D341Med (cell line): Measurements from ENCODE around the gene TEAD1.

ENCODE experiments used
- DNase-seq: peaks from one replicate; pipeline ENCODE4 v3.0.0; 2012; ENCODE audit warnings: low spot score

Gene TEAD1

GRCh38 chr11:12811861-12812260 is 137.6 kb downstream of the TEAD1 start:
- DNase-seq = no peak

GRCh38 chr11:12812849-12813248 is 138.6 kb downstream of the TEAD1 start:
- DNase-seq = no peak

- DNase-seq = no peak
Measured at GRCh38 chr11:12813371-12814225, 139.4 kb downstream of the TEAD1 start.

GRCh38 chr11:12815129-12815480 is 140.9 kb downstream of the TEAD1 start:
- no peak for DNase-seq

GRCh38 chr11:12815931-12816494 is 141.8 kb downstream of the TEAD1 start:
- DNase-seq = no peak

DNA sequence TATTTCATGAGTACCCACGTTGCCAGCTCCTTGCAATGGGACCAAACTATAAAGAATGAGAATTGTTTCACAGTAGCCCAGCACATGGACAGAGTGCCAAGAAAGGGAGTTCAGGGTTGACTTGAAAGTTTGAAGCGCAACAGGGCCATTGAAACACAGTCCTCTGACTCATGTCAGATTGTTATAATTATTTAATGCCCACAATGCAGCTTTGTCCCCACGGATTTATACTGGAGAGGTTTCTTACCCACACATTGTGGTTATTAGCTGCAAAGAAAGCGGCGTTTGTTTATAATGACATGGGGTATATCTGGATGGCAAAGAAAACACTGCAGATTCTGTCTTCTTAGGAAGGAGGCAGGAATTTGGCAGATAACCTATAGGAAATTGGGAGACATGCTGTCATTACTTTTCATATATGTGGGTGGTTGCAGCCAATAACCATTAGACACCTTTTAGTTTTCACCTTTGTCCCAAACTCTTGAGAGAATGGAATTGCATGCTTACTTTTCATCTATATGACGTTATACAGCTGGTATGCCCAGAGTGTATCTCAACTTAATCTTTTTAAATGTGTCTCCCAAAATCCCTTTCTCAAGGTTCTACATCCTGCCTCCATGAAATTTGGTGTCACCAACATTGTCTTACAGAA is 143.6 kb downstream of the TEAD1 start:
- no peak for DNase-seq

- no peak for DNase-seq
Measured at GRCh38 chr11:12818333-12819015, 144.3 kb downstream of the TEAD1 start.

DNA sequence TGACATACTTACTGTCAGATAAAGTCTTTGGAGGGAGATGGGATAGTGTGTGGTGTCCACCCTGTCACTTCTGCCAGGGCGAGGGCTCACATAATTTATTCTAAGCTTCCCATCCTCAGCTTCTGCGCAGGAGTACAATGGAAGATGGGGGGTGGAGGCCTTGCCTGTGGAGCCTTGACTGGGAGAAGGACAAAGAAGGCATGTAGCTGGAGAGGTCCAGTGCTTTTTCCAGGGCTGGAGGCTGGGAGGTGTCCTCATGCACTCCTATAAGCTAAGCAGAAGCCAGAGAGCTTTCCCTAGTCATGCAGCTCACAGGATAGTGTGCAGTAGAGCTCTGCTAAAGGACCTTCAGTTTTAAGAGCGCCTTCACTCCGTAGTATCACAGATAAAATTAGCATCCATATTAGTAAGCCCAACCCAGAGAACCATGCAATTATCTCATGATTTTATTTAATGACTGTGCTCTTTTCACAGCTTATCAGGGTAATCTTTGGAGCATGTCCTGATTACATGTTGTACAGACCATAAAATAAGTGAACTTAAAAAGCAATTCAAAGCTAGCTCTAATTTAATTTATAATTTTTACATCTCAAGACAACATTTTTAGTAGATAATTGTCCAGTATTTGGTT is 148.3 kb downstream of the TEAD1 start:
- DNase-seq = no peak

DNA sequence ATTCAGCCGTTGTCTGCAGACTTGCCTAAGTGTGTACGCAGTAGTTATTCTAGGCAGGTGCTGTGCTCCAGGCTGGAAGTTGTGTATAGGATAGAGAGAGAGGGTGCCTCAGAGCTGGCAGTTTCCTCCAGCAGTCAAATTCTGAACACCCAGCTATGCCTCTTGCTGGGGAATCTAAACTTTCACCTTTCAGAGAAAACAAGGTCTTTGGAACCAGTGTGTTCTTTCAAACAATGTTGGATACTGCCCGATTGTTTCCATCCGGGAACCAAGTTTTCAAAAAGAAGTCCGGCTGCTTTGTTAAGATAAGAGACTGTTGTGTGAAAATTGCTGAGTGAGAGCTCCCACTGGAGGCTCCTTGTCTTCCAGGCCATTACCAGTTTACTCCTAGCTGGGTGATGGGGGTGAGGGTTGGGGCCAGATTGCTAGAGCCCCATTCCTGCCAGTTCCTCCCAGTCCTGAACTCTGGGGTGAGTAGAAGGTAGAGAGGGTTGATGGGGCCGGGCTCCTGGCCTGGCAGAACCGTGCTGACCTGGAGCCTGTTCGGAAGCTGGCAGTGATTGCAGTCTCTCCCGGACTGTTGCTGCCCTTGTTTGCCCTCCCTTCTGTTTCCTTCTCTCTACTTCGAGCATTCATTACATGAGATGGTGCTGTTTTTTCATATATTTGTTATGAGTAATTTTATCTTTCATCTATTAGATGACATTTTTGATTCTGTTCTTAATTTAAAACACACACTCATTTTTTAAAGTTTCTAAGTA is 150.2 kb downstream of the TEAD1 start:
- no peak for DNase-seq

DNA sequence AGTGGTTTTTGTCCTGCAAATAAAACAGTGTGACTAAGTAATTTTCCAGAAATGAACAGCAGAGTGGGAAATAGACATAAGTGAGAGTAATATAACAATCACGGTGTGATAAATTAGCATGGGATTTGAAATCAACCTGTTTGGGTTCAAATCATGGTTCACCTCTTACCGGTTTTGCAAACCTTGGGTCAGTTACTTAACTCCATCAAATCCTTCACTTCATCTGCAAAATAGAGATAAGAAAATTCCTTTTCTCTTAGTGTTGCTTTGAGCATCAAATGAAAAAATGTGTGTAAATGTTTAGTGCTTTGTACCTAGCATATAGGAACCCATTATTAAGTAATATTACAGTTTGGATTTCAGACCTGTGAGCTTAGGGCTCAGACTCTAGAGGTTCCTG is 152.2 kb downstream of the TEAD1 start:
- no peak for DNase-seq

DNA sequence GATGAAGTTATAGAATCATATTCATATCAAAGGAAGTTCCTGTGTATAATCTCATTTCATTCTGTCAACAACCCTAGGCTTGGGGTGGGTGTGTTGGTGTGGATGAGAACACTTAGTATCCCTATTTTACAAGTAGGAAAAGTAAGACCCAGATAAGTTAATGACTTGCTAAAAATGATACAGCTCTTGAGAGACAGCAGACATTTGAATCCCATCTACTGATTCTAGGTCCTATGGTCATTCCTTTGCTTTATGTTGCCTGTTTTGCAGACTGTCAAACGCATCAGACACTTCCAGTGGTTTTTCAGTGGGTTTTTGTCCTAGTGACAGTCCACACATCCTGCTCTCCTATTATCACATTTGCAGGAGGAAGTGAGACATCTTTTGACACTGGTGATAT is 153.1 kb downstream of the TEAD1 start:
- no peak for DNase-seq

DNA sequence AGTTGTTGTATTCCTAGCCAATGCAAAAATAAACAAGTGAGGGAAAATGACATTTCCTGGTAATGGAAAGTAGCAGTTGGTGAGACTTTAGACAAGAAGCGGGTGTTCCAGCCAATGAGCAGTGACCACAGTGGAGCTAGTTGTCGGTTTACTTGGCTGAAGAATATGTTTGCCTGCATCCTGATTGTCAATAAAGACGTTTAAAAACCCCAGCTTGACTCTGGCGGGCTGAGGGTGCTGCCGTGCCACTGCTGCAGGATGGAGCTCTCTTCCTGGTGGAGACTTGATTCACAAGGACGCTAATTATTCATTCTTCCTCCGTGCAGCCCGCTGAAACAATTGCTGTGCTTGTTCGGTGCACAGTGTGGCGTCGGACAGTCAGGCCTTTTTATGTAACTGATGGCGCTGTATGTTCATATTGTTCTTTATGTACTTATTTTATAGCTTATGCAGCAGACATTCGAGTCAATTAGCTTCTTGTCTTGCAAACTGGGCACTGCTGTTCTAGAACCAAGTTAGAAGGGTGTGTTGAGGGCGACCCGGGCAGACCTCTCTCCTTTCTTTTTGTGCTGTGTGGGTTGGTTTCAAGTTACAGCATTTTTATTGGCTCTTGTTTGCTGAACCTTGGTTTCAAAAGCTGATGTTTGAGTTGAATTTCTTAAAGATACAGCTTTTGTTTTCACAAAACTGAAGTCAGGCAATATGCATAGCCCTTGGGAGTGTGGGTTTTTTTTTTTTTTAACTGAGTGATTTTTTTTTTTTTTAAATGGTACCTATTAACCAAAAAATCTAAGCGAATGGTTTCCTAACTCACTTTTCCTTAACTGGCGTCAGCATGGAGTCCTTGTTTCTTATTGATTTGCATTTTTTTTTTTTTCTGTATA is 153.9 kb downstream of the TEAD1 start:
- no peak for DNase-seq

DNA sequence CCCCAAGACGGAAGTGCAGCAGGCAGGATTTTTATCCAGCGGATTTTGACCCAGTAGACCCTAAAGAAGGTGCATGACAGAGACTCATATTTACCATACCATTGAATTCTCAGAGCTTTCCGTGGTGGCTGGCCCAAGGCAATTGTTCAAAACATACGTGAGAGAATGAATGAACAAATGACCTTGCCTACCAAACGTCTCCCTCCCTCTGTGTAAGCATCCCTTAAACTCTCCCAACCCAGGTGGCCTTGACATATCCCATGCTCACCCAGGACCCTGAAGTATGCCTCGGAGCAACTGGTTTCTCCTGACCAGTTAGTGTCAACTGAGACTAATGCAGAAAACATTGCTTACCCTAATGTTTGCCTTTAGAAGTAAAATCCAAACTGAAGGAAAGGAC is 154.9 kb downstream of the TEAD1 start:
- no peak for DNase-seq

GRCh38 chr11:12829540-12830314 is 155.5 kb downstream of the TEAD1 start:
- DNase-seq = no peak

DNA sequence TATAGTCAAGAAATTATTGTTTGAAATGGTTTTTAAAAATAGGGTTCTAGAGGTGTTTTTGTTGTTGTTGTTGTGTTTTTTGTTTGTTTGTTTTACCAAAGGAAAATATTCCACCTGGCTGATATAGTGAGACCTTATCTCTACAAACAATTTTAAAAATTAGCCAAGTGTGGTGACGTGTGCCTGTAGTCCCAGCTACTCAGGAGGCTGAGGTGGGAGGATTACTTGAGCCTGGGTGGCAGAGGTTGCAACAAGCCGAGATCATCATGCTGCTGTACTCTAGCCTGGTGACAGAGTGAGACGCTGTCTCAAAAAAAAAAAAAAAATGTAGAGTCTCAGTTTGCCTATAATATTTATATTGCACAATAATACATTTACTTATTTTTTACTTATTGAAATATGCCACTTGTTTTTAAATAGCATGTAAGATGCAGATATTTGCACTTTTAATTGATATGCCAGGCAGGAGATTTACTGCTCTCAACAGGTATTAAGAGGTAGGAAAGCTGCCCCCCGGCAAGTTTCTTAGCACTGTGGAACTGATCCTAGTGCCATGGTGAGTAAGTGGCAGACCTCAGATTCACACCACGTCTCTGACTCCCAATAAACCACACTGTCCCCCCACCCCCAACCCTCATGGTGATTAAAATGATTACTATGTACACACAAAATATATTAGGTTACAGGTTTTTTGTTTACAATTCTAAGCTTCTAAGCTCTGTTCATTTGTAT is 157.4 kb downstream of the TEAD1 start:
- no peak for DNase-seq

- DNase-seq = peak; percentile 45
Measured at GRCh38 chr11:12832480-12833224, 158.4 kb downstream of the TEAD1 start.

GRCh38 chr11:12834166-12834565 is 159.9 kb downstream of the TEAD1 start:
- no peak for DNase-seq

DNA sequence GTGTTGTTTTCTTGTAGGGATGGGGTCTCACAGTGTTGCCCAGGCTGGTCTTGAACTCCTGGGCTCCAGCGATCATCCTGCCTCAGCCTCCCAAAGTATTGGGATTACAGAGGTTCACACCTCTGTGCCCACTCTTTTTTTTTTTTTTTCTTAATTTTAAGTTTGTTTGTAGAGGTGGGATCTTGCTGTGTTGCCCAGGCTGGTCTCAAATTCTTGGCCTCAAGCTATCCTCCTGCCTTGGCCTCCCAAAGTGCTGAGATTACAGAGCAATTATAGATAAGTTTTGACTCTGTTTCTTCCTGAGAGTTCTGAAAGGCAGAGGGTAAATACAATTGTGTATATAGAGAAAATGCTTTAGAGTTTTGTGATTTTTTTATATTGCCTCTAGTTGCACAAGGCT is 160.4 kb downstream of the TEAD1 start:
- no peak for DNase-seq
